ENCODE results near the gene PMPCB. TPM values are rescaled to one million over a fixed set of nuclear protein-coding genes. Genes with fewer than 3 reads are reported as not detected.

PMPCB gene
- total RNA-seq, 1 donor from 2014 or later = 59.0 TPM

DNA sequence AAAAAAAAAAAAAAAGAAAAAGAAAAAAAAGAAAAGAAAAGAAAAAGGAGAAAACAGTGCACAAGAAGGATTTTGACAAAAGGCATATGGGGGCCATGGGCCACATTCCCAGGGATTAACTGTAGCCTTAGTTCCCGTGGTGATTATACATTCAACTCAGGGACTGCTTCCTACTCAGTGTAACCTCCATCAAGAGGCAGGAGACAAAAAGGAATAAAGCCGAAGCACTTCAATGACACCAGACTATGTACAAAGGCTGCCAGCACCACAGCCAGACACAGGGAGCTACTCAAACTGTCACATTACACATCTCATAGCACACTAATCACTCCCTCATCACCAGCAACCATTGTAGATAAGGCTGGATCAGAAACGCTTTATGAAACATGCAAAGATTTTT is 5.1 kb upstream of the PMPCB start:
- H3K4me3 ChIP-seq (ENCODE audit: low read depth, low read length) = no peak overlapping the region
- DNase-seq (ENCODE audit: low read depth) = no peak
- TF ChIP-seq, protein P1, sequence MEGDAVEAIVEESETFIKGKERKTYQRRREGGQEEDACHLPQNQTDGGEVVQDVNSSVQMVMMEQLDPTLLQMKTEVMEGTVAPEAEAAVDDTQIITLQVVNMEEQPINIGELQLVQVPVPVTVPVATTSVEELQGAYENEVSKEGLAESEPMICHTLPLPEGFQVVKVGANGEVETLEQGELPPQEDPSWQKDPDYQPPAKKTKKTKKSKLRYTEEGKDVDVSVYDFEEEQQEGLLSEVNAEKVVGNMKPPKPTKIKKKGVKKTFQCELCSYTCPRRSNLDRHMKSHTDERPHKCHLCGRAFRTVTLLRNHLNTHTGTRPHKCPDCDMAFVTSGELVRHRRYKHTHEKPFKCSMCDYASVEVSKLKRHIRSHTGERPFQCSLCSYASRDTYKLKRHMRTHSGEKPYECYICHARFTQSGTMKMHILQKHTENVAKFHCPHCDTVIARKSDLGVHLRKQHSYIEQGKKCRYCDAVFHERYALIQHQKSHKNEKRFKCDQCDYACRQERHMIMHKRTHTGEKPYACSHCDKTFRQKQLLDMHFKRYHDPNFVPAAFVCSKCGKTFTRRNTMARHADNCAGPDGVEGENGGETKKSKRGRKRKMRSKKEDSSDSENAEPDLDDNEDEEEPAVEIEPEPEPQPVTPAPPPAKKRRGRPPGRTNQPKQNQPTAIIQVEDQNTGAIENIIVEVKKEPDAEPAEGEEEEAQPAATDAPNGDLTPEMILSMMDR (IDR thresholded peaks at IDR 0.05; ENCODE audit: insufficient read depth, low read length, poor library complexity, severe bottlenecking) = no peak
- no peaks in the 10 kb centered on the region for H3K36me3 ChIP-seq (ENCODE audit: control insufficient read depth, insufficient read depth, low read length)
- H3K27me3 ChIP-seq (ENCODE audit: control insufficient read depth, insufficient read depth, low read length) = no peaks in the 10 kb centered on the region

DNA sequence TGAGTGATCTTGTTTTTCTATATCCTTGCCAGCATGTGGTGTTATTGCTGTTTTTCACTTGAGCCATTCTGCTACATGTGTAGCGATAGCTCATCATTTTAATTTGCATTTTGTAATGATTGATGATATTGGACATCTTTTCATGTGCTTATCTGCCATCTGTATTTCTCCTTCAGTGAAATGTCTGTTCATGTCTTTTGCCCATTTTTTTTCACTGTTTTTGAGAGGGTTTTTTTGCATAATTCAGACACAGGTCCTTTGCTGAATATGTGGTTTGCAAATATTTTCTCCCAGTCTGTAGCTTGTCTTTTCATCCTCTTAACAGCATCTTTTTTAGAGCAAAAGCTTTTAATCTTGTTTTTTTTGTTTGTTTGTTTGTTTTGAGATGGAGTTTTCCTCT is 3.7 kb upstream of the PMPCB start:
- DNase-seq (ENCODE audit: low read depth) = no peak
- Histone ChIP-seq H3K36me3 (ENCODE audit: control insufficient read depth, insufficient read depth, low read length) (no peaks in the 10 kb centered on the region), H3K4me3 (ENCODE audit: low read depth, low read length) (no peak overlapping the region), H3K27me3 (ENCODE audit: control insufficient read depth, insufficient read depth, low read length) (no peaks in the 10 kb centered on the region)
- TF ChIP-seq, protein P1 (IDR thresholded peaks at IDR 0.05; ENCODE audit: insufficient read depth, low read length, poor library complexity, severe bottlenecking) = no peak

DNA sequence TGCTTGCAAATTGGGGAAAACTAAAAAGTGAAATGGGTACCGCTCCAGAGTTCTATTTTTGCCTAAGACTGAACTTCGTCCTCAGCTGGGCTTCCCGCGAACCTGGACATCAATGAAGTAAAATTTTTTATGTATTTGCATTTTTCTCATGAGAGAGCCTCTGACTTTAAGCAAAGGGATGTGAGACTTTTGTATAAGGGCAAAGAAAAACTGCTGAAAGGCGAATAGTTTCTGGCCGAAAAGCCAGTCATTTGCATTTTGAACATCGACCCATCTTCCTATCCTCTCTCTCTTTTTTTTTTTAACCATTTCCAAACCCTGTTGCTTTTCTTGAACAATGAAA is 573 bp downstream of the PMPCB start:
- H3K36me3 ChIP-seq (ENCODE audit: control insufficient read depth, insufficient read depth, low read length) = no peaks in the 10 kb centered on the region
- DNase-seq (ENCODE audit: low read depth) = no peak
- H3K4me3 ChIP-seq (ENCODE audit: low read depth, low read length) = peak overlapping the region; percentile 96
- TF ChIP-seq, protein P1 (IDR thresholded peaks at IDR 0.05; ENCODE audit: insufficient read depth, low read length, poor library complexity, severe bottlenecking) = no peak
- H3K27me3 ChIP-seq (ENCODE audit: control insufficient read depth, insufficient read depth, low read length) = no peaks in the 10 kb centered on the region

DNA sequence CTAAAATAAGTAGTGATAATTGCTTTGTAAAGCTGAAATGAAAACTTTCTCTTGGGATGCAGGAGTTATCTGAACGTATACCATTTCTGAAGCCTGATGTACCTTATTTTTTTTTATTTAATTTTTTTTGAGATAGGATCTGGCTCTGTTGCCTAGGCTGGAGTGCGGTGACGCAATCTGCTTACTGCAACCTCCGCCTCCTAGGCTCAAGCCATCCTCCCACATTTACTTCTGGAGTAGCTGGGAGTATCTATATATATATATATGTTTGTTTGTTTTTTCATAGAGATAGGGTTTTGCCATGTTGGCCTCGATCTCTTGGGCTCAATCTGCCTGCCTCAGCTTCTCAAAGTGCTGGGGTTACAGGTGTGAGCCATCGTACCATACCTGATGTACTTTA is 2.4 kb downstream of the PMPCB start:
- no peak for DNase-seq (ENCODE audit: low read depth)
- Histone ChIP-seq H3K36me3 (ENCODE audit: control insufficient read depth, insufficient read depth, low read length) (no peaks in the 10 kb centered on the region), H3K27me3 (ENCODE audit: control insufficient read depth, insufficient read depth, low read length) (no peaks in the 10 kb centered on the region), H3K4me3 (ENCODE audit: low read depth, low read length) (no peak overlapping the region)
- TF ChIP-seq, protein P1 (IDR thresholded peaks at IDR 0.05; ENCODE audit: insufficient read depth, low read length, poor library complexity, severe bottlenecking) = no peak

DNA sequence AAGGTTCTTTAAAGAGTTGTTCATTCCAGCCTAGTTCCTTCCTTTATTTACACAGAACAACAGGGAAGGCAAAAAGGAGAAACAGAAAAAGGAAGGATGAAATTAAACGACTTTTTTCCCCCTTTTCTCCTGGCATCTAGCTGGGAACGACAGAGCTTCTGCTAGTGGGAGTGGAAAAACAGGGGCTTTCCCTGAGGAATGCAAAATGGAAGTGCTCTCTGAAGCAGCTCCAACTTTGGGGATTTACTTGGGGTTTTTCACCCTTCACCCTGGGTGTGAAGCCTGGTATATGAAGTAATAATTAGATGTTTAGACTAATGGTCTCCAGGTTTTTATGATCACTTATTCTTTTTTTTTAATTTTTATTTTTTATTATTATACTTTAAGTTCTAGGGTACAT is 4.2 kb downstream of the PMPCB start:
- Histone ChIP-seq H3K36me3 (ENCODE audit: control insufficient read depth, insufficient read depth, low read length) (no peaks in the 10 kb centered on the region), H3K4me3 (ENCODE audit: low read depth, low read length) (no peak overlapping the region), H3K27me3 (ENCODE audit: control insufficient read depth, insufficient read depth, low read length) (no peaks in the 10 kb centered on the region)
- DNase-seq (ENCODE audit: low read depth) = no peak
- TF ChIP-seq, protein P1 (IDR thresholded peaks at IDR 0.05; ENCODE audit: insufficient read depth, low read length, poor library complexity, severe bottlenecking) = no peak

DNA sequence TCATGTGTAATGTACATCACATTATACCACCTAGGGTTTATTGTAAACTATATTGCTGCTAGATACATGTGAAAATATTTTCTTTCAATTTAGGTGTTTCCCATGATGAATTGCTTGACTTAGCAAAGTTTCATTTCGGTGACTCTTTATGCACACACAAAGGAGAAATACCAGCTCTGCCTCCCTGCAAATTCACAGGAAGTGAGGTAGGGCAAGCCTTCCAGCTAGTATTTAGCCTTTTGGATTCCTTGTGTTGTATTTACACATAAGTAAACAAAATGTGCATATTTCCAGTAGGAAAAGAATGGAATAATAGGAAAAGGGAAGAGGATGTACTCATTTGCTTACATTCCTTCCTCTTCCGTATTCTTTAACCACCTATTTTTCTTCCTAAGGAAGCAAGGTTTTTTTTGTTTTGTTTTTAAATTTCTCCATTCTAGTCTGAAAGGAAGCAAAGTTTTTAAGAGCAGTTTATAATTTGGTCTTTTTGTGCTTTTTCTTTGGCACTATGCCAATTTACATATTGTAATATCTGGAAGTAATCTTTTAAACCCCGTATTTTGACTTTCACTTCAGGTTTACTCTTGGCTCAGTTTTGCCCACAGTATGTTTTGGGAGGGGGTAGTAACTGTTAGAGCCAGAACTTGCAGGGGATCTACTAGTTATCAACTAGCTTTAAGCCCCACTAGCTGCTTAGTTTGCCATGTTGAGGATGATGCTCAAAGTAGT is 10.4 kb downstream of the PMPCB start:
- Histone ChIP-seq H3K27me3 (ENCODE audit: control insufficient read depth, insufficient read depth, low read length) (no peaks in the 10 kb centered on the region), H3K36me3 (ENCODE audit: control insufficient read depth, insufficient read depth, low read length) (no peaks in the 10 kb centered on the region)
- TF ChIP-seq, protein P1 (IDR thresholded peaks at IDR 0.05; ENCODE audit: insufficient read depth, low read length, poor library complexity, severe bottlenecking) = no peak

More for the DNA sequence above, 10.4 kb downstream of the PMPCB start:
- no peak overlapping the region for H3K4me3 ChIP-seq (ENCODE audit: low read depth, low read length)
- no peak for DNase-seq (ENCODE audit: low read depth)
